Nephron progenitor cell (in vitro differentiated cells): ENCODE data around the gene PDE4B.

ENCODE experiments used
- DNase-seq: peaks from one replicate; pipeline ENCODE4 v3.0.0; 2021
- H3K27ac Mint-ChIP-seq: 2 replicates; pipeline ENCODE4 v1.8.0; 2021; ENCODE audit warnings: mild to moderate bottlenecking, moderate library complexity, mixed read lengths
- H3K27me3 Mint-ChIP-seq: 2 replicates; pipeline ENCODE4 v1.8.0; 2021; ENCODE audit warnings: mild to moderate bottlenecking, low read depth, mixed read lengths; ENCODE audit not compliant: poor library complexity
- H3K36me3 Mint-ChIP-seq: 2 replicates; pipeline ENCODE4 v1.8.0; 2021; ENCODE audit warnings: low read depth, mixed read lengths
- H3K4me1 Mint-ChIP-seq: 2 replicates; pipeline ENCODE4 v1.8.0; 2021; ENCODE audit warnings: mixed read lengths
- H3K4me3 Mint-ChIP-seq: 2 replicates; pipeline ENCODE4 v1.8.0; 2021; ENCODE audit warnings: mild to moderate bottlenecking, moderate library complexity, mixed read lengths
- H3K9me3 Mint-ChIP-seq: 2 replicates; pipeline ENCODE4 v1.8.0; 2021; ENCODE audit warnings: mild to moderate bottlenecking, moderate library complexity, mixed read lengths
- TF ChIP-seq, protein P1 (sequence below): fragments of 200-600 bp; sonication (generic); IDR thresholded peaks from 2 replicates; pipeline ENCODE4 v1.5.0; 2021; ENCODE audit warnings: antibody characterized with exemption

The PDE4B gene

DNA sequence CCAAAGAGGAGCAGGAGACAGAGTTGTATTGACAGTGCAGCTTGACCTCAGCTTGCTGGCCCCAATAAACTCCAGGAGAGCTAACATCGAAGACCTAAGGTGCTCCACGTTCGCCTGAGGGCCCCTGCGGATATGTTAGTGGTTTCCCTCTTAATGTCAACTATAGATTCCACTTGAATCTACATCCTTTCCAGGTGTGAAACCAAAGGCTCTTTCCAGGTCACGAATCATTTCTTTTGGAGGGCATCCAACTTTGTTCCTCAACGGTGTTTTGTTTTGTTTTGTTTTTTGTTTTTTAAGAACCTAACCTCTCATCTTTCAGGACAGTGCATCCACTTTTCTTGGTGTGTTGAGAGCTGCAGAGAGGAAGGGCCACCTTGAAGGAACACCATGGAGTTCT is 473.7 kb downstream of the PDE4B start:
- no peaks in the 10 kb centered on the region for H3K9me3 Mint-ChIP-seq
- no peak overlapping the region for H3K4me3 Mint-ChIP-seq
- peaks cover 9% of the 10 kb centered on the region for H3K4me1 Mint-ChIP-seq
- TF ChIP-seq, protein P1, sequence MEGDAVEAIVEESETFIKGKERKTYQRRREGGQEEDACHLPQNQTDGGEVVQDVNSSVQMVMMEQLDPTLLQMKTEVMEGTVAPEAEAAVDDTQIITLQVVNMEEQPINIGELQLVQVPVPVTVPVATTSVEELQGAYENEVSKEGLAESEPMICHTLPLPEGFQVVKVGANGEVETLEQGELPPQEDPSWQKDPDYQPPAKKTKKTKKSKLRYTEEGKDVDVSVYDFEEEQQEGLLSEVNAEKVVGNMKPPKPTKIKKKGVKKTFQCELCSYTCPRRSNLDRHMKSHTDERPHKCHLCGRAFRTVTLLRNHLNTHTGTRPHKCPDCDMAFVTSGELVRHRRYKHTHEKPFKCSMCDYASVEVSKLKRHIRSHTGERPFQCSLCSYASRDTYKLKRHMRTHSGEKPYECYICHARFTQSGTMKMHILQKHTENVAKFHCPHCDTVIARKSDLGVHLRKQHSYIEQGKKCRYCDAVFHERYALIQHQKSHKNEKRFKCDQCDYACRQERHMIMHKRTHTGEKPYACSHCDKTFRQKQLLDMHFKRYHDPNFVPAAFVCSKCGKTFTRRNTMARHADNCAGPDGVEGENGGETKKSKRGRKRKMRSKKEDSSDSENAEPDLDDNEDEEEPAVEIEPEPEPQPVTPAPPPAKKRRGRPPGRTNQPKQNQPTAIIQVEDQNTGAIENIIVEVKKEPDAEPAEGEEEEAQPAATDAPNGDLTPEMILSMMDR = no peak
- no peaks in the 10 kb centered on the region for H3K36me3 Mint-ChIP-seq
- DNase-seq = no peak
- no peak overlapping the region for H3K27ac Mint-ChIP-seq
- H3K27me3 Mint-ChIP-seq = no peaks in the 10 kb centered on the region

DNA sequence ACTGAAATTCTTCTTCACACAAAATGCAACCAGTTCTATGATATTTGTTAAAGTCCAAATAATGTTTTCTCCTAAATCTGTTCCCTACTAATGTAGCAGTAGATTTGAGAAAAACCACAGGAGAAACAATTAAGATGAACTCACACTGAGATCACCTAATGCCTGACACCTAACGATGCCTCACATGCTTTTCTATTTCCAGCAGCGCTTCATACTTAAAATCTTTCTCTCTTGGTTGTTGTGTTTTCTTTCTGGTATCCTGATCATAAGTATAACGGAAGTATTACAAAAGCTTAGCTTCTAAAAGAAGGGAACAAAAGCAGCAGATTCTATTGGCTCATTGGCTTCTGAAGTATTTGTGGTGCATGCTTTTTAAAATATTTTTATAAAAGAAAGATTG is 474.1 kb downstream of the PDE4B start:
- Mint-ChIP-seq H3K36me3 (no peaks in the 10 kb centered on the region), H3K4me1 (peaks cover 13% of the 10 kb centered on the region), H3K27me3 (no peaks in the 10 kb centered on the region), H3K4me3 (no peak overlapping the region), H3K27ac (no peak overlapping the region), H3K9me3 (no peaks in the 10 kb centered on the region)
- TF ChIP-seq, protein P1 = no peak
- no peak for DNase-seq

DNA sequence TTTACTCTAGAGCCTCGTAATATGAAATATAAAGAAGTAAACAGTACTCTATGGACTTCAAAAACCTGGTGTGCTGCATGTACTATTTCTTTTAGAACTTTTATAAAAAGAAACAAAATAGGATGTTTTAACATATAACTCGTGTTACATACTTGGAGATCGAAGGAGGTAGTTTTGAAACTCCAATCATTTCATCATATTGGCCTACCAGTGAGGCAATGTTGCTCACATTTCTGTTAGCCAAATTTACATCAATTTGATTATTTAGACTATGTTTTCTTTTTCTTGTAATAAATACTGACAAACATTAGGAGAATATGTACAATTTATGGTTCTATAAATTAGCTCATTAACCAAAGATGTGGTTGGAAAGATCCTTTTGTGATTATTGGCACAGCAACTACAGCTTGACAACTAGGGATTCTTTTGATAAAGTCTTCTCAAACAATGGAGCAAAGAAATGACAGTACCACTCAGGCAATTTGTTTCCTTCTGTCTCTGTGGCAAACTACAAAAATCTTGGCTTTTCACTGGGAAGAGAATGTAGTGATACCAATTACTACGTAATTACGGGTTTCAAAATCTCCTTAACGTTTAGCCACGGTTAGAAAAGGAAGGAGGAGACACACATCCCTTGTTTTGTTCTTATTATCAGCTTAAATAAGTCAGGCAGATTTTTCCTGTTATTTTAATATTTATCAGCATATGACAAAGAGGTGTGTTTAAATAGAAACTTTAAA is 474.7 kb downstream of the PDE4B start:
- H3K36me3 Mint-ChIP-seq = no peaks in the 10 kb centered on the region
- H3K4me3 Mint-ChIP-seq = no peak overlapping the region
- TF ChIP-seq, protein P1 = no peak
- H3K27me3 Mint-ChIP-seq = no peaks in the 10 kb centered on the region
- no peaks in the 10 kb centered on the region for H3K9me3 Mint-ChIP-seq
- H3K27ac Mint-ChIP-seq = no peak overlapping the region
- DNase-seq = no peak
- peaks cover 19% of the 10 kb centered on the region for H3K4me1 Mint-ChIP-seq

DNA sequence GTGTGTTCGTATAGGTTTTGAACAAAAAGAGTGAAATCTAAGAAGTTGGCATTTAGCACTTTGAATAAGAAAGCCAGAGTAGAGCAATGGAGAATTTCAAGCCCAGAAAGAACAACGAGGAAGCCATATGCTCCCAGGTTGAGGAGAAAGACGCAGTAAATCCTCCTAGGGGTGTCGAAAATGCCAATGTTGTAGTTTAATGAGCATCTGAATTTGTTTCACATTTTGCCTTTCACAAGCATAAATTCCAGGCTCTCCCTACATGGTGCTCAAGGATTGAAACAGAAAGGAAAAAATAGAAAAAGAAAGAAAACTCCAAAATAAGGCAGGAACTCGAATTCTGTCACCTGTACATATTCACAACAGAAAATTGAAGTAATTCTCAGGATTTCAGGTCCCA is 476.5 kb downstream of the PDE4B start:
- H3K27me3 Mint-ChIP-seq = no peaks in the 10 kb centered on the region
- H3K36me3 Mint-ChIP-seq = no peaks in the 10 kb centered on the region
- H3K4me3 Mint-ChIP-seq = no peak overlapping the region
- H3K4me1 Mint-ChIP-seq = peaks cover 26% of the 10 kb centered on the region
- H3K27ac Mint-ChIP-seq = no peak overlapping the region
- DNase-seq = no peak
- H3K9me3 Mint-ChIP-seq = no peaks in the 10 kb centered on the region
- TF ChIP-seq, protein P1 = no peak

DNA sequence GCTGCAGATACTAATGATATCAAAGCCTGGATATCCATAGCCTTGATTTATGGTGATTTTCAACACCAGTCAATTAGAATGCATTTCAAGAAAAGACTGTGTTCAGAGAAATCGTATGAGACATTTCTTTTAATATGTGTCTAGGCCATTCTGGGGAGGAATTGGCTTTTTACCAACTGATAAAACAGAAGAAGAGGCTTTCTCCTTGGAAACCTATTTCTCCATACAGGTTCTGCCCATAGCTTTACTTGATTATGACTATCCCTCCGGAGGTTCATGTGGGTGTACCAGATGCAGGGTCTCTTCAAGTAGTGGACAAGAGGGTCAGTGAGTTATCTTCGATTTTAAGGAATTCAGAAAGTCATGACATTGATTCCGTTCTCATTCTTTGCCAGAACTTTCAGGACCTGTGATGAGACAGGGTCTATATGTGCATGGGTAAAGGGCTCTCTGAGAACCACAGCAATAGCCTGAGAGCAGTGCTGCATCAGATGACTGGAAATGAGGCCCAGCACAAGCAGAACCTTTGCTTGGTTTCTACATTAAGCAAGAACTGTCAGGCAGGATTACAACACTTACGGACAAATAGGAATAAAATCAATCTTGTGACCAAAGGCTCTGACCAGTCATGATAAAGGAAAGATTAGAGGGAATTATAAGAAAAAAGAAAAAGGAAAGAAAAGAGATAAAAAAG is 477.6 kb downstream of the PDE4B start:
- DNase-seq = no peak
- TF ChIP-seq, protein P1 = no peak
- peak overlapping the region; percentile 69 for H3K27ac Mint-ChIP-seq
- H3K36me3 Mint-ChIP-seq = no peaks in the 10 kb centered on the region
- H3K4me3 Mint-ChIP-seq = no peak overlapping the region
- H3K27me3 Mint-ChIP-seq = no peaks in the 10 kb centered on the region
- H3K9me3 Mint-ChIP-seq = no peaks in the 10 kb centered on the region
- H3K4me1 Mint-ChIP-seq = peaks cover 28% of the 10 kb centered on the region
